ENCODE data around the gene MAN2B2. TPM values are rescaled to one million over a fixed set of nuclear protein-coding genes. Genes with fewer than 3 reads are reported as not detected.

The MAN2B2 gene
- total RNA-seq, 4 donors from 2014 or later = 3.3 to 5.6 (median 4.5) TPM

GRCh38 chr4:6582889-6583490, 8.0 kb downstream of the MAN2B2 start:
- ATAC-seq (no peak), DNase-seq (no peak)
- intact Hi-C loops (cut with DNase I; ENCODE audit: low total_unique reads) = no loop called here
- TF ChIP-seq CTCF (IDR thresholded peaks at IDR 0.05 in 4 of 5, conservative IDR thresholded peaks at IDR 0.05 in 1 of 5) (no peak), POLR2A (IDR thresholded peaks at IDR 0.05) (no peak)
- in situ Hi-C loops (cut with MboI; ENCODE audit: low sequenced_read_pairs in 4 of 4) = no loop called here
- Histone ChIP-seq H3K4me1 (no peaks in the 10 kb centered on the region), H3K36me3 (no peaks in the 10 kb centered on the region), H3K9me3 (no peaks in the 10 kb centered on the region), H3K27ac (no peak overlapping the region), H3K4me3 (no peak overlapping the region), H3K27me3 (no peaks in the 10 kb centered on the region)

- Histone ChIP-seq H3K4me3 (no peak overlapping the region), H3K27ac (no peak overlapping the region), H3K27me3 (peaks cover 0 to 2% (median 0%) of the 10 kb centered on the region in 3 donors), H3K9me3 (no peaks in the 10 kb centered on the region), H3K4me1 (no peaks in the 10 kb centered on the region), H3K36me3 (no peaks in the 10 kb centered on the region)
- in situ Hi-C loops (cut with MboI; ENCODE audit: low sequenced_read_pairs in 4 of 4) = no loop called here
- ATAC-seq (no peak), DNase-seq (no peak)
- intact Hi-C loops (cut with DNase I; ENCODE audit: low total_unique reads) = no loop called here
- TF ChIP-seq CTCF (IDR thresholded peaks at IDR 0.05 in 4 of 5, conservative IDR thresholded peaks at IDR 0.05 in 1 of 5) = no peak
- no peak for TF ChIP-seq POLR2A (IDR thresholded peaks at IDR 0.05)
Measured at GRCh38 chr4:6584865-6585264, 9.9 kb downstream of the MAN2B2 start.

- peaks cover 0 to 6% (median 0%) of the 10 kb centered on the region in 3 donors for H3K27me3 ChIP-seq
- H3K4me1 ChIP-seq = no peaks in the 10 kb centered on the region
- TF ChIP-seq POLR2A (IDR thresholded peaks at IDR 0.05) (no peak), CTCF (IDR thresholded peaks at IDR 0.05 in 4 of 5, conservative IDR thresholded peaks at IDR 0.05 in 1 of 5) (no peak)
- intact Hi-C loops (cut with DNase I; ENCODE audit: low total_unique reads) (no loop called here), in situ Hi-C loops (cut with MboI; ENCODE audit: low sequenced_read_pairs in 4 of 4) (no loop called here)
- DNase-seq (no peak), ATAC-seq (no peak)
- no peaks in the 10 kb centered on the region for H3K36me3 ChIP-seq
- no peaks in the 10 kb centered on the region for H3K9me3 ChIP-seq
- H3K4me3 ChIP-seq = no peak overlapping the region
- H3K27ac ChIP-seq = no peak overlapping the region
Measured at GRCh38 chr4:6586715-6587325, 11.8 kb downstream of the MAN2B2 start.

- no peak for DNase-seq
- intact Hi-C loops (cut with DNase I; ENCODE audit: low total_unique reads) (no loop called here), in situ Hi-C loops (cut with MboI; ENCODE audit: low sequenced_read_pairs in 4 of 4) (no loop called here)
- Histone ChIP-seq H3K4me1 (no peaks in the 10 kb centered on the region), H3K36me3 (no peaks in the 10 kb centered on the region), H3K27me3 (peaks cover 0 to 6% (median 0%) of the 10 kb centered on the region in 3 donors), H3K9me3 (no peaks in the 10 kb centered on the region), H3K27ac (no peak overlapping the region), H3K4me3 (no peak overlapping the region)
- TF ChIP-seq POLR2A (IDR thresholded peaks at IDR 0.05) (no peak), CTCF (IDR thresholded peaks at IDR 0.05 in 4 of 5, conservative IDR thresholded peaks at IDR 0.05 in 1 of 5) (no peak)
- ATAC-seq = no peak
Measured at GRCh38 chr4:6589444-6589843, 14.5 kb downstream of the MAN2B2 start.
